NCI-H2171 treated with DMSO at 0.1 percent for 48 hours (cell line): ENCODE measurements around the gene XPR1.
A peak's percentile ranks its signal among the peaks of the same experiment; 100 is the strongest.

Experiments
- DNase-seq: peaks from one replicate; lab custom pipeline; 2025; lab: John Stamatoyannopoulos, UW

The XPR1 gene

DNA sequence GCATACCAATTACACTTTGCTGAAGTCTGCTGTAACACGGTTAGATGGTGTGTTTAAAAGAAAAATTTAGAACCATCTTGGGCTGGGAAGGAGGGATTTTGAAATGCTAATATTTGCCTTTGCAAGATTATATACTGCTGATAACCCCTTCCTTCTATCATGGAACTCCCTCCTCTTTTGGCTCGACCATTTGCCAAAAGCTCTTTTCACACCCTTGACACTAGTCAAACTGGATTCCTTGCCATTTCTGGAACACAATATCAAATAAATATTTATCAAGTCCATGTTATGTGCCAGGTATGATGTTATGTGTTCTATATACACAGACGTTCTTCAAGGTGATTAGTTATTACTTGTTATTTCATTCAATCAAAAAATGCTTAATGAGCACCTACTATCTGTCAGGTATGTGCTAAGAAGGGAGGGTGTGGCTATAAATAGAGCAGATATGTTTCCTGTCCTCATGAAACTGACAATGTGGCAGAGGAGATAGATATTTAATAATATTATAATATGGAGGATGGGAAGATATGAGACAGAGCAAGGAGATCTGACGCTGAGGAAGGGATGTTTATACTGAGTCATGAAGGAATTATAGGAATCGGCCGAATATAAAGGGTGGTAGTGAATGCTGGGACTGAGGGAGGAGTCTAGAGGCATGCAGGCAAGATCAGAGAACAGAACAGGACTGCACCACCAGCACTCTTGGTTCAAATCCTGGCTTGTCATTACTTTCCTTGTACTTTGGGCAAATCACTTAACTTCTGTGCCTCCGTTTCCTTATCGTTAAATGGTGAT, 16.1 kb upstream of the XPR1 start:
- DNase-seq: no peak

DNA sequence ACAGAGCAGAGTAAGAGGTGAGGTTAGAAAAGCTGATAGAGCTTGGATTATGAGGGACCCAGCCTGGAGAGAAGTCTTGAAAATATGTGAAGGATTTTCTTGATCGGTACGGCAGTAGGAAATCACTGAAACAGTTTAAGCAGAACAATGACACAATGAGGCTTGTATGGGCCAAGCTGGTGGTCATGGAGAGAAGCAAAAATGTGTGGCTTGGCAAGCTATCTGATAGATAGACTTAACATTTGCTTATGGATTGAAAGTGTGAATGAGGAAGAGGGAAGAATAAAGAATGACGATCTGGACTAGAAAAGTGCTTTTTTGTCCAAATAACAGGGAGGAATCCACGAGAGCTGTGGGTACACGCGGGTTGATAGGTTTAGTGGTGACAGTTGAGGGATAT, 15.4 kb upstream of the XPR1 start:
- no peak for DNase-seq

DNA sequence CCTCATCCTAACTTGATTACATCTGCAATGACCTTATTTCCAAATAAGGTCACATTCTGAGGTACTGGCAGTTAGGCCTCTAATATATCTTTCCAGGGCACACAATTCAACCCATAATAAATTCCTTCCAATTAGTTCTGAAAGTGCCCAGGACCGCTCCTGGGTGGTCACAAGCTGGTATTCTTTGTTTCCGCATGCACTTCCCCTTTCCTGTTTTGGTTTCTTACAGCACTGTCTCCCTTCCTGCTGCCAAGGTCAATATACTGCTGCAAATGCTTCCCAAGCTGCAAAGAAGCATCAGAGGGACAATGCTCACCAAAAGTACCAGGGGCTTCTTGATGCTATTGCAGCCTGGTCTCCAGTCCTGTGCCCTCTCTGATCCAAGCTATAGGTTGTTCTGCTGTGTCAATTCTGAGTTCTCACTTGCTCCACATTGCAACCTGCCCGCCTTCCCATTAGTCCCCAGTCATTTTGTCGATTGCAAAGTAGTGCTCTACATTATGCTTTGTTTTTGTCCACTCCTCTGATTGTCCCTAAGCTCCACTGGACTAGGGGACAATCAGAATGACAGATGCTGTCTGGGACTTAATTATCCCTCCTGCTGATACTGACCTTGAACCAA, 13.9 kb upstream of the XPR1 start:
- DNase-seq: no peak

- DNase-seq: no peak
Measured at GRCh38 chr1:180620581-180620980, 11.2 kb upstream of the XPR1 start.

- DNase-seq: no peak
Measured at GRCh38 chr1:180622658-180623508, 8.9 kb upstream of the XPR1 start.

DNA sequence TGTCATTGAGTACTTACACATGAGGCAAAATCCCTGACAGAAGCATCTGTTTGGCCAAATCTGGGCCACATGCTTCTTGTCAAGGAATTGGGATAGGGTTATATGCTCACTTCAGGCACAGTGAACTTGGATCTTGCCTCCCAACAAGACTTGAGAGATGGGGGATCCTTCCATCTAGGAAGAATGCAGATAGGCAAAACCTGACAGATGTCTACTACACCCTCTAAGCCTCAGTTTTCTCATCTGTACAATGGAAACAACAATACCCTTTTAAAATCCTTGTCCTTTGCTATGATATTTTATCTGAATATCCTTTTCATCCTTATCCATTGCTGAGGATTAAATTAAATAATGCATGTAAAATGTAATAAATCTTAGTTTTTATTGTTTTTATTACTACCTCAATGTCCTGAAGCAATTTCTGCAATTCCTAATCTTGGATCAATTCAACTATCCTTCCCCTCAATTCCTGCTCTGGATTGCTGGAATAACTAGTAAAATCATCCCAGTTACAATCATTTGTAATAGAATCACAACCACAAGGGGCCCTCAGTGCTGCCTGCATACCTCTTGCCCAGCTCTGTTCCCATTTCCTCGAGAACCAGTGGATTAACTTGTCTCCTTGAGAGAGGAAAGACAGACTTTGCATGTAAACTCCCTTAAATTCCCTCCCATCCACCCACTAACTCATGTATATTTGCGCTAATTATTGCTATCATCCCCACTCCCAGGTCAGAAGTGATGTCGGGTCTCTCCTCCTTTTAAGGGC, 8.1 kb upstream of the XPR1 start:
- DNase-seq: no peak

DNA sequence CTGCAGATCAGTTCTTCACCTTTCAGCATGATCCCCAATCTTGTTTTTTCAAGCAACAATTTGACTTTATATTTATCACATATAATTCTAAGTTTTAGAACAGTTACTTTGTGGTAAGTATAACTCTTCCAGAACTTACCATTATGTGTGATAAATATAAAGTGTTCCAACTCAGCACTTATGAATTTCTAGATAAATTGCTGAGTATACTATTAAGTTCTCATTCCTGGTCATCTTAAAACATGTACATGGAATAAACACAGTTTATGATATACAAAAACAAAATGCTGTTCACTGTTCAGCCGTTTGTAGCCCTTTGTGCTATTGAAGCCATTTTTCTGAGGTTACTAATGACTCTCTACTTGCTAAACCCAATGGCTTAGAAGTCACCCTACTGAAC, 5.1 kb upstream of the XPR1 start:
- no peak for DNase-seq

DNA sequence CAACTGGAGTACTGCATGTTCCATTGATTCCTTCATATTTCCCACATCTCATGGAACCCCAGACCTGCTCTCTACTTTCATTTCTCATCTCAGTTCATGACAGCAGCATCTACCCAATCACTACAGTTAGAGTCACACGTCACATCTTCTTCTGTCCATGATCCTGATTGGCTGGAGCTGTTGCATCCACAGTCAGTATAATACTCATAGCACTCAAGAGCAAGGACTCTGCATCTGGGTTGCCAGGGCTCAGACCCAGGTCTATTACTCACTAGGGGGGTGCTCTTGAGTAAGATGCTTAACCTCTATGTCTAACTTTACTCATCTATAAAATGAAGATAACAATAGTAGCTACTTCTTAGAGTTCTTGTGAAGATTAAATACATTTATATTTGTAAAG, 4.4 kb upstream of the XPR1 start:
- DNase-seq: no peak

GRCh38 chr1:180628646-180629045, 3.2 kb upstream of the XPR1 start:
- no peak for DNase-seq

GRCh38 chr1:180630408-180631193, 1.2 kb upstream of the XPR1 start:
- no peak for DNase-seq

DNA sequence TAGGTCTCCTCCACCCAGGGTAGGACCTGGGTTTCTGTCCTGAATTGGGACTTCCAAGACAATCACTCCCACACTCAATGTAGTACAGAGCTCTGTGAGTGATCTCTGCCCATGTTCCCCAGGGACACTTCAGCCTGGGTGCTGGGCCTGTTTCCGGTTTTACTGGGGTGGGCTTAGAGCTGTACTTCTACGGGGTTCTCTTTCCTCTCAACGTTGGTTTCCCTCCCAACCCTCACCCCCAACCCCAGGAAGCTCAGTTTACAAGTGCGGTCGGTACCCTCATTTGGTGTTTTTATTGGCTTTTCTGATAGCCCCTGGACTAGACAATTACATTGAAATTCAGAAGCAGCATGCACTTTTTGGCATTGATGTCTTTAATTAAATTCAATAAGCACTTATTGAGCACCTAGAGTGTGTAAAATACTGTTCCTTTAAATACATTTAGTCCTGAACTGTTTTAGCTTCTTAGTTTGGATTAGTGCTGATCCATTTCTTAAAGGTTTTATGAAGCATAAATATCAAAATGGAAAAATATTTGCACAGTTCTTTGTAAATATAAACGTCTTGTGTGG, 542 bp upstream of the XPR1 start:
- DNase-seq: no peak

- DNase-seq: peak; percentile 72
Measured at GRCh38 chr1:180632326-180633056, 669 bp downstream of the XPR1 start.

DNA sequence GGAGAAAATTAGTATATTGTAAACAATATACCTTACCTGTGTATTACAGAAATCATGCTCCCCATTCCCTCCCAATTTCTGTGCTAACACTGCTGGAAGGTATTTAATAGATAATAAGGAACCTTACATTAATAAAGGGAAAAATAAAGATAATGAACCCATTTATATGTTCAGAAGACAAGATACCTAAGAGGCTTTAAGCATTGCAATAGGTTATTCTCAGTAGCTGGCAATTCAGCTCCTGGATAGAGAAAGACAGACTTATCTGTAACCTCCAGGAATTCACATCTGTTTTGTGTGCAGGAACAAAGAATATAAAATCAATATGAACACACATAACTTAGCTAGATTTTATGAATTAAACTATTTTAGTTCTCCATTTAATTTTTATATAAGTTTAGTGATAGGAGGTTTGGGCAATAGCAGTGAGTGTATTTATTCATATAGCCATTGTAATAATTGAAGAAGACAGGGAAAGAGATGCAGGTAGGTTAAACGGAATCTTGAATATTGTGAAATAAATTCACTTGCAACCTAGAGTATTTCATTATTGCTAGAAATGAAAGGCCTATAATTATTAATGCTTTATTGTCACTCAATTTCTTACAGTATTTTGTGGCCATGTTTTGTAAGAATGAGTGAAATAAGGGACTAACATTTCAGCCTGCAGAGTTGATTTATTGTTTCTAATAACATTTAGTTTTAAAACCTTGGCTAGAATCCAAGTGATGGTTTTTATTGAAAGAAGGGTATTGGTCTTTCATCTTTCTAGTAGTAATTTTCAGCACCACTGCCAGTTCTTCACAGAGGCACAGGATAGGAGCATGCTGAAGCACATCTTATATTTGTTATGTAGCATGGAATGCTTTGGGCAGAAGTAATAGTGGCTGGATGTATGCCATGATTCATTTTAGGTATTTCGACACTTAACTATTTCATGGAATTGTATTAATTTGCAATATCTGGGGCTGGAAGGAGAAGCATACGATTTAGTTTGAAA, 1.5 kb downstream of the XPR1 start:
- DNase-seq: peak; percentile 38

- peak; percentile 24 for DNase-seq
Measured at GRCh38 chr1:180636138-180636537, 4.3 kb downstream of the XPR1 start.

- DNase-seq: no peak
Measured at GRCh38 chr1:180639871-180640270, 8.0 kb downstream of the XPR1 start.

- no peak for DNase-seq
Measured at GRCh38 chr1:180640531-180640949, 8.7 kb downstream of the XPR1 start.

- DNase-seq: no peak
Measured at GRCh38 chr1:180641662-180642061, 9.8 kb downstream of the XPR1 start.

GRCh38 chr1:180642781-180643180, 11.0 kb downstream of the XPR1 start:
- DNase-seq: no peak

- DNase-seq: peak; percentile 51
Measured at GRCh38 chr1:180643693-180644092, 11.9 kb downstream of the XPR1 start.
